Gastrocnemius medialis (tissue), 4 donors: ENCODE measurements around the gene NOS2. TPM values are rescaled to one million over a fixed set of nuclear protein-coding genes. Genes with fewer than 3 reads are reported as not detected.

Experiments
- ATAC-seq, 2 donors: fragments of 150-250 bp; one replicate each; pipeline ENCODE4 v1.9.1; 2016
- DNase-seq, 2 donors: peaks; one replicate each; pipeline ENCODE4 v3.0.0-alpha.2; 2019
- H3K27ac ChIP-seq, 4 donors: fragments of 200-600 bp; sonication (generic); 1 replicate in 1 of 4; 2 replicates in 3 of 4; pipeline ENCODE4 v1.5.1; 2016 to 2018; ENCODE audit warnings: mild to moderate bottlenecking in 2 of 4, moderate library complexity in 1 of 4
- H3K27me3 ChIP-seq, 3 donors: fragments of 200-600 bp; sonication (generic) in 2 of 3; 1 replicate in 1 of 3; 2 replicates in 2 of 3; pipeline versions ENCODE4 v1.5.1 to v1.6.0; 2016 to 2019; ENCODE audit warnings: mild to moderate bottlenecking in 1 of 3, moderate library complexity in 1 of 3
- H3K36me3 ChIP-seq, 2 donors: fragments of 200-600 bp; sonication (generic) in 1 of 2; one replicate each; pipeline ENCODE4 v1.5.1; 2017 to 2018
- H3K4me1 ChIP-seq, 2 donors: fragments of 200-600 bp; sonication (generic) in 1 of 2; one replicate each; pipeline ENCODE4 v1.5.1; 2016 to 2017; ENCODE audit warnings: mild to moderate bottlenecking in 2 of 2
- H3K4me3 ChIP-seq, 4 donors: fragments of 200-600 bp; sonication (generic) in 3 of 4; 1 replicate in 1 of 4; 2 replicates in 3 of 4; pipeline ENCODE4 v1.5.1; 2016 to 2019; ENCODE audit warnings: mild to moderate bottlenecking in 2 of 4
- H3K9me3 ChIP-seq, 3 donors: fragments of 200-600 bp; sonication (generic) in 2 of 3; 1 replicate in 1 of 3; 2 replicates in 2 of 3; pipeline ENCODE4 v1.5.1; 2016 to 2019
- POLR2A ChIP-seq, 2 donors: fragments of 450-650 bp; IDR thresholded peaks; one replicate each; pipeline ENCODE4 v1.6.1; 2017; ENCODE audit warnings: antibody characterized with exemption in 2 of 2, mild to moderate bottlenecking in 2 of 2, moderate library complexity in 2 of 2
- in situ Hi-C, 4 donors: fragments of 200-750 bp; cut with MboI; loops; one replicate each; pipeline versions ENCODE4 v1.15.0 to v1.8.0; 2017; ENCODE audit warnings: low sequenced_read_pairs in 4 of 4
- intact Hi-C: fragments of 100-400 bp; cut with DNase I; formaldehyde crosslinking; loops from one replicate; pipeline ENCODE4 v1.15.1; 2023; ENCODE audit warnings: low total_unique reads
- total RNA-seq, 4 donors: library from RNA; depleted of rRNA; stranded (reverse); fragments of >200 nt; gene quantifications; one replicate each; pipeline versions ENCODE4 v1.1.0 to v1.2.3, GENCODE V29; 2016
- TF ChIP-seq, protein P1 (sequence below), 5 experiments: fragments of 450-650 bp in 3 of 5; fragments of 200-600 bp in 2 of 5; sonication (generic) in 2 of 5; IDR thresholded peaks in 4 of 5; conservative IDR thresholded peaks in 1 of 5; 1 replicate in 4 of 5; 2 replicates in 1 of 5; pipeline ENCODE4 v1.5.1; 2016 to 2019; ENCODE audit warnings: antibody characterized with exemption in 5 of 5, mild to moderate bottlenecking in 3 of 5, moderate library complexity in 3 of 5

Gene NOS2
- total RNA-seq, 4 donors from 2014 or later, result 0.07 to 0.68 (median 0.31) TPM; not detected in 1

DNA sequence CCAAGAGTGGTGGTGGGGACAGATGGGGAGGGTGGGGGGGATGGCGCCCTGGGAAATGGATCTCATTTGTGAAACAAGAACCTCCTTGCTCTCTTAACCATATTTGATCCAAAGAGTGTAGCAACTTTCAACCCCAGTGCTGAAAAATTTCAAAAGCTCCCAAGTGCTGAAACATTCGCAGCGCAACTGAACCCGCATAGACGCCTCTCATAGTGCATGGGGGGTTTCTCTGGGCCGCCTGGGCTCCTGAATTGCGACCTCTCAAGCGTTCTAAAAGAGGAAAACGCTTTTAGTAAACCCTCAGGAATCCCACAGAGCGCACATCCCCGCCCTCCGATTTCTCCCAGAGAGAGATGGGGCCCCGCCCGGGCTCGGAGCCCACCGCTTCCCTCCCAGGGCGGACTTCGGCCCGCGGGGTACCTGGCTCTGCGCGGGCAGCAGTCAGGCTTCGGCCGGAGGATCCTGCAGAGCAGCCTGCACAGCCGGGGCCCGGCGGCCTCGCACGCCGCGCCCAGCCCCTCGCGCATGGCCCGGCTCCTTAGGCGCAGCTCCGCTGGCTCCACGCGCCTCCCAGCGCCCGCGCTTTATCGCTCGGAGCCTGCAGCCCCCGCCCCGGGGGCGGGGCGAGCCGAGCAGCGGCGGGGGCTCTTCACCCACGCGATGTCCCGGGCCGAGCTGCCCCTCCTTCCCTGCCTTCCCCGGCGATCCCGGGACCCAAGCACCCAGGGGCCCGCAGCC, 7.0 kb downstream of the NOS2 start:
- TF ChIP-seq POLR2A (IDR thresholded peaks at IDR 0.05), result no peak
- TF ChIP-seq, protein P1, sequence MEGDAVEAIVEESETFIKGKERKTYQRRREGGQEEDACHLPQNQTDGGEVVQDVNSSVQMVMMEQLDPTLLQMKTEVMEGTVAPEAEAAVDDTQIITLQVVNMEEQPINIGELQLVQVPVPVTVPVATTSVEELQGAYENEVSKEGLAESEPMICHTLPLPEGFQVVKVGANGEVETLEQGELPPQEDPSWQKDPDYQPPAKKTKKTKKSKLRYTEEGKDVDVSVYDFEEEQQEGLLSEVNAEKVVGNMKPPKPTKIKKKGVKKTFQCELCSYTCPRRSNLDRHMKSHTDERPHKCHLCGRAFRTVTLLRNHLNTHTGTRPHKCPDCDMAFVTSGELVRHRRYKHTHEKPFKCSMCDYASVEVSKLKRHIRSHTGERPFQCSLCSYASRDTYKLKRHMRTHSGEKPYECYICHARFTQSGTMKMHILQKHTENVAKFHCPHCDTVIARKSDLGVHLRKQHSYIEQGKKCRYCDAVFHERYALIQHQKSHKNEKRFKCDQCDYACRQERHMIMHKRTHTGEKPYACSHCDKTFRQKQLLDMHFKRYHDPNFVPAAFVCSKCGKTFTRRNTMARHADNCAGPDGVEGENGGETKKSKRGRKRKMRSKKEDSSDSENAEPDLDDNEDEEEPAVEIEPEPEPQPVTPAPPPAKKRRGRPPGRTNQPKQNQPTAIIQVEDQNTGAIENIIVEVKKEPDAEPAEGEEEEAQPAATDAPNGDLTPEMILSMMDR (IDR thresholded peaks at IDR 0.05 in 4 of 5, conservative IDR thresholded peaks at IDR 0.05 in 1 of 5), result no peak
- no peak for DNase-seq
- H3K27me3 ChIP-seq, result peaks cover 0 to 18% (median 8%) of the 10 kb centered on the region in 3 donors
- in situ Hi-C loops (loop anchor here in 1 of 4 donors (25.0 kb wide), 1 partner anchor 94 kb away; the partner anchor contains the start of gene LYRM9), intact Hi-C loops (no loop called here)
- peaks cover 0 to 5% of the 10 kb centered on the region in 2 donors for H3K4me1 ChIP-seq
- H3K36me3 ChIP-seq, result no peaks in the 10 kb centered on the region
- H3K9me3 ChIP-seq, result no peaks in the 10 kb centered on the region
- ATAC-seq, result no peak
- H3K27ac ChIP-seq, result no peak overlapping the region
- H3K4me3 ChIP-seq, result peak overlapping the region; percentile 36 to 52 (median 44)

DNA sequence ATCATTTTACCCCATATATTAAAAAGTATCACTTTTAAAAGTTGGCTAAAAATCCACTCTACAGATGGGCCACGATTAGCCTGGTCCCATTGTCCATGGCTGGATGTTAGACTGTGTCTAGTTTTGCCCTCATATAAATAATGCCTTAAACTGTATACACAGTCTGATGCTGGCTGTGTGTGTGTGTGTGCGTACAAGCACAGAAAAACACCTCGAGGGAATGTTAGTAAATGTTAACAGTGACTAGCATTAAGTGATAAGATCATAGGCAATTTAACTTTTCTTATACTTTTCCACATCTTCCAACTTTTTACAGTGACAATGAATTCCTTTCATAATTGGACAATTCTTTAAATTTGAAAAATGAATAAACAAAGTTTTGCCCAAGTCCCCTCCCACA, 8.2 kb downstream of the NOS2 start:
- Histone ChIP-seq H3K27ac (no peak overlapping the region), H3K27me3 (peaks cover 0 to 18% (median 8%) of the 10 kb centered on the region in 3 donors), H3K4me1 (peaks cover 0 to 5% of the 10 kb centered on the region in 2 donors), H3K9me3 (no peaks in the 10 kb centered on the region), H3K4me3 (no peak overlapping the region), H3K36me3 (no peaks in the 10 kb centered on the region)
- in situ Hi-C loops, result loop anchor here in 1 of 4 donors (25.0 kb wide), 1 partner anchor 95 kb away; the partner anchor contains the start of gene LYRM9
- ATAC-seq, result no peak
- no peak for TF ChIP-seq POLR2A (IDR thresholded peaks at IDR 0.05)
- DNase-seq, result no peak
- intact Hi-C loops, result no loop called here

DNA sequence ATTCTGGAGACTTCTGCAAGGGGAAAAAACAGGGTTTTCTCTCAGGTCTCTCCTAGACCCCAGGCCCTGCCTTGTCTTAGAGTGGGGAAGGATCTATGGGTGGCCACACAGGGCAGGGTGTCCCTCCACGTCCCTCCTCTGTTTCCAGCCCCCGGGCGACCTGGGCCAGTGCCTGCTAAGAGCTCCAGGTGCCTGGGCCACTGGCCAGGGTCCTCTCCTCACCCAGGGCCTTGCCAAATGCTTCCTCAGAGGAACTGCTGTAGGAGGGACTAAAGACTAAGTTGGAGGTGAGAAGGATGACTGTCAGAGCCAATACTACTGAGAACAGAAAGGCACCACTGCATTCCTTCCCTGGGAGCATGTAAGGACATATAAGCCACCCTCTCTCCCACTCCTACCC, 11.4 kb downstream of the NOS2 start:
- Histone ChIP-seq H3K9me3 (no peaks in the 10 kb centered on the region), H3K27me3 (peaks cover 0 to 10% (median 8%) of the 10 kb centered on the region in 3 donors), H3K36me3 (no peaks in the 10 kb centered on the region), H3K4me3 (no peak overlapping the region), H3K27ac (no peak overlapping the region), H3K4me1 (peaks cover 0 to 5% of the 10 kb centered on the region in 2 donors)
- DNase-seq, result no peak
- TF ChIP-seq POLR2A (IDR thresholded peaks at IDR 0.05), result no peak
- TF ChIP-seq, protein P1 (IDR thresholded peaks at IDR 0.05 in 4 of 5, conservative IDR thresholded peaks at IDR 0.05 in 1 of 5), result no peak
- in situ Hi-C loops, result loop anchor here in 1 of 4 donors (25.0 kb wide), 1 partner anchor 98 kb away; the partner anchor contains the start of gene LYRM9
- ATAC-seq, result no peak
- intact Hi-C loops, result no loop called here

DNA sequence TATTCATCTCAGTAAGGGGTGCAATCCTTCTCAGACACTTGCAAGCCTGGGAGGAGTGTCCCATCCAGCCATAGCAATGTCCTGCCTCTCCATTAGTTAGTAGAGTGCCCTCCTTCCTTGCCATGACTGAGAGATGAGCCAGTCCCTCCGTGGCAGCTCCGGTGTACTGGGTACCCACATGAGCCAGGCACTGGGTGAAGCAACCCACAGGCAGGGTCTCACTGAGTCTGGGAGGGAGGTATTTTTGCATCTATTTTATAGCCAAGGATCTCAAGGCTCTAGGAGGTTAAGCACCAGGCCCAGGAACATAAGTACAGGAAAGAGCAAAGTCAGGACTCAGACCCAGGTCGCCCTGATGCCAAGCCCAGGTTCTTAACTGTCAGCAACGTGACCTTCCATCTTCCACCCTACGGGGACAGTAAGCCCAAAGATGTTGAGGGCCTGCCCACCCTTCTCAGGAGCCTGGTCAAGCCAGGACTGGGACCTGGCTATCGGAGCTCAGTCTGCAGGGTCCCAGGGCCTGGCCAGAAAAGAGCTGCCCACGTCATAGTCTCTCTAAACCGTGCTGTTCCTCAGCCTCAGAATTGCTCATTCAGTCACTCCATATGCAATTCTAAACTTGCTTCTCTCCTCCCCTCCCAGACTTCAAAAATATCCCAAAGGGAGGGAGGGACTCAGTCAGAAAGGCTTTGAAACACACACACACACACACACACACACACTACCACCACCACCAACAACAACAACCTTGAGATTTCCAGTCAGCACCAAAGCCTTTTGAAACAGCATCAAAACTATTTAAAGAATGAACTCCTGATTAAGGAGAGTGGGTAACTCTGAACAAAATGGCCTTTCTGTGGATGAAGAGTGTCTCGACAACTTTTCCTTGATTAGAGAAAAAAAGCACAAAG, 16.6 kb downstream of the NOS2 start:
- intact Hi-C loops (no loop called here), in situ Hi-C loops (loop anchor here in 1 of 4 donors (25.0 kb wide), 1 partner anchor 104 kb away; the partner anchor contains the start of gene LYRM9)
- Histone ChIP-seq H3K36me3 (no peaks in the 10 kb centered on the region), H3K4me1 (no peaks in the 10 kb centered on the region), H3K27ac (no peak overlapping the region), H3K27me3 (no peaks in the 10 kb centered on the region), H3K4me3 (no peak overlapping the region), H3K9me3 (no peaks in the 10 kb centered on the region)
- TF ChIP-seq, protein P1 (IDR thresholded peaks at IDR 0.05 in 4 of 5, conservative IDR thresholded peaks at IDR 0.05 in 1 of 5), result no peak
- TF ChIP-seq POLR2A (IDR thresholded peaks at IDR 0.05), result no peak
- ATAC-seq (no peak), DNase-seq (no peak)
